ENCODE results near the gene ARFGEF3. TPM values are rescaled to one million over a fixed set of nuclear protein-coding genes. Genes with fewer than 3 reads are reported as not detected.

ARFGEF3 gene
- total RNA-seq, 1 donor from 2014 or later = 3.8 TPM

- Histone ChIP-seq H2AFZ (replicated peaks) (peak overlapping the region; percentile 94), H3K27ac (no peak overlapping the region), H3K4me2 (peak overlapping the region; percentile 93)
Measured at GRCh38 chr6:138161088-138161337, 726 bp upstream of the ARFGEF3 start.

DNA sequence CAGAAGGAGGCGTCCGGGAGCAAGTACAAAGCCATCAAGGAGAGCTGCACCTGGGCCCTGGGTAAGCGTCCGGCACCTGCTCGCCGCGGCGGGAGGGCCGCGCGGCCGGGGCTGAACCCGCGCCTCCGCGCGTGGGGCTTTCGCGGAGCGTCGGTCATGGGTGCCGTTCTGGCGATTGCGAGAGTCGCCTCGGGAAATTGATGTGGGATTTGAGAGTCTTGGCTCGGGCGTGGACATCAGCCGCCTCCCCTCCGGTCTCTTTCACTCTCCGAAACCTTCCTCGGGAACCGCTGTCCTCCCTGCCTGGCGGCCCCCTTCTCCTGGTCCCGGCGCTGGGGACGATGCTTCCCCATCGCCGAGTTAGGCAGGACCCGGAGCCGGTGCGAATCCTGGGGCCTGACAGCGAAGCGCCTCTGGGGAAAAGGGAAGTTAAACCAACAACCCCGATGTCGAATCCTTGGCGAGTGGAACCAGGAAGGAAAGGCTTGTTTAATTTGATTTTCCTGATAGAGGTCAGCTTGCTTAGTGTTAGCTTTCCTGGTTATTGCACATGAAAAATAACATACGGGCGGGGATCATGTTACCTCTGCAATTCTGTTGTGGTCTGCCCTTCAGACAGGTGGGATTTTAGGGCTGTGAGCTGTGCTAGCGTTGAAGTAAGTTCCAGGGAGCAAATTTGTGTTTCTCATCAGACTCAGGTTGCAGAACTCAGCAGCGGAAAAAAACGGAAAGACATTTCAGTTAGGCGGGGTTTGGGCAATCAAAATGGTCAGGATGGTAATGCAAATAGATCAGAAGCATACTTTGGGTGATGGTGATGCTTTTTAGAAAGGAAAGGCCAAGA lies 594 bp downstream of the ARFGEF3 start:
- no peaks in the 10 kb centered on the region for H3K36me3 Mint-ChIP-seq
- TF ChIP-seq EZH2phosphoT487 (IDR thresholded peaks at IDR 0.05) (peak; percentile 27), EZH2 (IDR thresholded peaks at IDR 0.05) (peak; percentile 59), CTCF (IDR thresholded peaks at IDR 0.05) (no peak)
- DNase-seq (ENCODE audit: low spot score) = peak; percentile 65
- Histone ChIP-seq H3K4me1 (peaks cover 19% of the 10 kb centered on the region), H3K27ac (no peak overlapping the region), H3K4me2 (peak overlapping the region; percentile 93), H3K79me2 (ENCODE audit: low read depth) (peaks cover 20% of the 10 kb centered on the region), H2AFZ (replicated peaks) (peak overlapping the region; percentile 99), H3K4me3 (peak overlapping the region; percentile 96), H3K27me3 (peaks cover 25% of the 10 kb centered on the region), H3K9me3 (ENCODE audit: low read depth) (no peaks in the 10 kb centered on the region), H4K20me1 (ENCODE audit: low read depth) (no peaks in the 10 kb centered on the region), H3K9ac (no peak overlapping the region), H3K36me3 (no peaks in the 10 kb centered on the region), H3F3A (ENCODE audit: low read depth) (peaks cover 36% of the 10 kb centered on the region)
- no peak overlapping the region for H3K27ac Mint-ChIP-seq
- peaks cover 13% of the 10 kb centered on the region for H3K4me1 Mint-ChIP-seq
- H3K27me3 Mint-ChIP-seq (ENCODE audit: insufficient read depth, low read depth) = peaks cover 37% of the 10 kb centered on the region
- peak overlapping the region; percentile 84 for H3K4me3 Mint-ChIP-seq
- H3K9me3 Mint-ChIP-seq = no peaks in the 10 kb centered on the region

More at GRCh38 chr6:138161088-138161337, 726 bp upstream of the ARFGEF3 start:
- Mint-ChIP-seq H3K4me3 (peak overlapping the region; percentile 88), H3K27ac (no peak overlapping the region), H3K36me3 (no peaks in the 10 kb centered on the region), H3K27me3 (ENCODE audit: insufficient read depth, low read depth) (peaks cover 35% of the 10 kb centered on the region), H3K9me3 (no peaks in the 10 kb centered on the region), H3K4me1 (peaks cover 13% of the 10 kb centered on the region)
- Histone ChIP-seq H3K79me2 (ENCODE audit: low read depth) (peaks cover 20% of the 10 kb centered on the region), H3K27me3 (peaks cover 25% of the 10 kb centered on the region), H3K9me3 (ENCODE audit: low read depth) (no peaks in the 10 kb centered on the region), H3F3A (ENCODE audit: low read depth) (peaks cover 36% of the 10 kb centered on the region), H3K4me1 (peaks cover 19% of the 10 kb centered on the region), H3K4me3 (peak overlapping the region; percentile 96), H3K9ac (no peak overlapping the region), H4K20me1 (ENCODE audit: low read depth) (no peaks in the 10 kb centered on the region), H3K36me3 (no peaks in the 10 kb centered on the region)
- peak; percentile 50 for DNase-seq (ENCODE audit: low spot score)
- no peak for TF ChIP-seq EZH2 (IDR thresholded peaks at IDR 0.05)
- no peak for TF ChIP-seq EZH2phosphoT487 (IDR thresholded peaks at IDR 0.05)
- no peak for TF ChIP-seq CTCF (IDR thresholded peaks at IDR 0.05)

- no peak for DNase-seq (ENCODE audit: low spot score)
- peaks cover 34% of the 10 kb centered on the region for H3F3A ChIP-seq (ENCODE audit: low read depth)
- Mint-ChIP-seq H3K4me3 (peak overlapping the region; percentile 84), H3K27me3 (ENCODE audit: insufficient read depth, low read depth) (peaks cover 37% of the 10 kb centered on the region), H3K4me1 (peaks cover 13% of the 10 kb centered on the region), H3K9me3 (no peaks in the 10 kb centered on the region), H3K36me3 (no peaks in the 10 kb centered on the region), H3K27ac (no peak overlapping the region)
- no peaks in the 10 kb centered on the region for H3K36me3 ChIP-seq
- H3K4me1 ChIP-seq = peaks cover 19% of the 10 kb centered on the region
- no peak overlapping the region for H3K9ac ChIP-seq
- H3K79me2 ChIP-seq (ENCODE audit: low read depth) = peaks cover 20% of the 10 kb centered on the region
- H3K4me2 ChIP-seq = peak overlapping the region; percentile 93
- TF ChIP-seq CTCF (IDR thresholded peaks at IDR 0.05) (no peak), EZH2 (IDR thresholded peaks at IDR 0.05) (peak; percentile 3)
- no peak overlapping the region for H3K27ac ChIP-seq
- no peaks in the 10 kb centered on the region for H4K20me1 ChIP-seq (ENCODE audit: low read depth)
- H3K9me3 ChIP-seq (ENCODE audit: low read depth) = no peaks in the 10 kb centered on the region
- peaks cover 25% of the 10 kb centered on the region for H3K27me3 ChIP-seq
- H2AFZ ChIP-seq (replicated peaks) = no peak overlapping the region
- H3K4me3 ChIP-seq = peak overlapping the region; percentile 96
Measured at GRCh38 chr6:138162955-138163575, 1.3 kb downstream of the ARFGEF3 start.
